COLO829 (cell line): ENCODE results near the gene LAMA3.

Experiments used
- DNase-seq: peaks from one replicate; pipeline ENCODE4 v3.0.0; 2012; ENCODE audit warnings: low spot score

The LAMA3 gene

GRCh38 chr18:24000613-24001490, 311.6 kb downstream of the LAMA3 start:
- no peak for DNase-seq

GRCh38 chr18:24002479-24002878, 313.2 kb downstream of the LAMA3 start:
- no peak for DNase-seq

GRCh38 chr18:24003288-24003687, 314.0 kb downstream of the LAMA3 start:
- DNase-seq, result no peak

GRCh38 chr18:24003903-24004640, 314.8 kb downstream of the LAMA3 start:
- DNase-seq, result no peak
